ENCODE results near the gene OR6B3.
A peak's percentile ranks its signal among the peaks of the same experiment; 100 is the strongest.
"Not testable (repeated sequence)": the region's sequence is repeated elsewhere in the genome, so short reads cannot be mapped to it uniquely, and the experiment has no call there.

The OR6B3 gene

GRCh38 chr2:240053173-240054155, at the start of gene OR6B3:
Gene OR6B3 (minus strand): TSS chr2:240053521.
- no peak for DNase-seq

GRCh38 chr2:240098349-240098748, 45.0 kb upstream of the OR6B3 start:
- no peak for DNase-seq

- no peak for DNase-seq
Observed at GRCh38 chr2:240095556-240096523, 42.5 kb upstream of the OR6B3 start.

GRCh38 chr2:240089306-240089705, 36.0 kb upstream of the OR6B3 start:
- no peak for DNase-seq

- DNase-seq, result no peak
Observed at GRCh38 chr2:240086563-240086962, 33.2 kb upstream of the OR6B3 start.

GRCh38 chr2:240078631-240079030, 25.3 kb upstream of the OR6B3 start:
- DNase-seq, result no peak

- no peak for DNase-seq
Observed at GRCh38 chr2:240077442-240077841, 24.1 kb upstream of the OR6B3 start.

GRCh38 chr2:240074545-240074944, 21.2 kb upstream of the OR6B3 start:
- no peak for DNase-seq

- DNase-seq, result no peak
Observed at GRCh38 chr2:240070907-240071306, 17.6 kb upstream of the OR6B3 start.

GRCh38 chr2:240069829-240070228, 16.5 kb upstream of the OR6B3 start:
- DNase-seq, result no peak

- no peak for DNase-seq
Observed at GRCh38 chr2:240068193-240068592, 14.9 kb upstream of the OR6B3 start.

- DNase-seq, result no peak
Observed at GRCh38 chr2:240066489-240066888, 13.2 kb upstream of the OR6B3 start.

- DNase-seq, result no peak
Observed at GRCh38 chr2:240064898-240065297, 11.6 kb upstream of the OR6B3 start.

GRCh38 chr2:240060977-240061591, 7.8 kb upstream of the OR6B3 start:
- peak; percentile 31 for DNase-seq

- DNase-seq, result no peak
Observed at GRCh38 chr2:240056678-240057077, 3.4 kb upstream of the OR6B3 start.

- no peak for DNase-seq
Observed at GRCh38 chr2:240055177-240055917, 2.0 kb upstream of the OR6B3 start.

- DNase-seq, result no peak
Observed at GRCh38 chr2:240052524-240052923, 797 bp downstream of the OR6B3 start.

GRCh38 chr2:240051697-240052096, 1.6 kb downstream of the OR6B3 start:
- DNase-seq, result no peak

GRCh38 chr2:240050278-240050677, 3.0 kb downstream of the OR6B3 start:
- DNase-seq, result no peak

- DNase-seq, result no peak
Observed at GRCh38 chr2:240048237-240048636, 5.1 kb downstream of the OR6B3 start.

- DNase-seq, result no peak
Observed at GRCh38 chr2:240045098-240045497, 8.2 kb downstream of the OR6B3 start.

GRCh38 chr2:240044096-240044495, 9.2 kb downstream of the OR6B3 start:
- not testable (repeated sequence) for DNase-seq
